Glutamatergic neuron (in vitro differentiated cells): ENCODE measurements around the gene PRPF18. TPM values are rescaled to one million over a fixed set of nuclear protein-coding genes. Genes with fewer than 3 reads are reported as not detected.

ENCODE experiments used
- DNase-seq: peaks from one replicate; pipeline ENCODE4 v3.0.0; 2022
- H3K27ac Mint-ChIP-seq: one replicate; pipeline ENCODE4 v1.8.0; 2020; ENCODE audit warnings: mild to moderate bottlenecking, mixed read lengths, inconsistent platforms; ENCODE audit not compliant: unreplicated experiment
- H3K27me3 Mint-ChIP-seq: one replicate; pipeline ENCODE4 v1.8.0; 2020; ENCODE audit warnings: mild to moderate bottlenecking, moderate library complexity, mixed read lengths, inconsistent platforms; ENCODE audit not compliant: unreplicated experiment
- H3K36me3 Mint-ChIP-seq: one replicate; pipeline ENCODE4 v1.8.0; 2020; ENCODE audit warnings: mild to moderate bottlenecking, mixed read lengths, inconsistent platforms; ENCODE audit not compliant: unreplicated experiment
- H3K4me1 Mint-ChIP-seq: one replicate; pipeline ENCODE4 v1.8.0; 2020; ENCODE audit warnings: mild to moderate bottlenecking, low read depth, mixed read lengths, inconsistent platforms; ENCODE audit not compliant: unreplicated experiment
- H3K4me3 Mint-ChIP-seq: one replicate; pipeline ENCODE4 v1.8.0; 2020; ENCODE audit warnings: mild to moderate bottlenecking, mixed read lengths, inconsistent platforms; ENCODE audit not compliant: unreplicated experiment
- H3K9me3 Mint-ChIP-seq: one replicate; pipeline ENCODE4 v1.8.0; 2020; ENCODE audit warnings: mild to moderate bottlenecking, moderate library complexity, mixed read lengths, inconsistent platforms; ENCODE audit not compliant: unreplicated experiment
- total RNA-seq: library from RNA; stranded (reverse); fragmentation: NEBNext Ultra II Directional; extraction: Animal tissue kit (Norgen Biotek cat#: 25700); gene quantifications from one replicate; pipeline ENCODE4 v1.2.1, GENCODE V29; 2021; ENCODE audit not compliant: unreplicated experiment
- TF ChIP-seq, protein P1 (sequence below): fragments of 200-600 bp; sonication (generic); IDR thresholded peaks from one replicate; pipeline ENCODE4 v1.5.0; 2021; ENCODE audit not compliant: partially characterized antibody, unreplicated experiment

PRPF18 gene
- total RNA-seq, 1 donor from 2014 or later: 24.7 TPM

- DNase-seq: no peak
- H3K4me1 Mint-ChIP-seq: peaks cover 19% of the 10 kb centered on the region
- TF ChIP-seq, protein P1, sequence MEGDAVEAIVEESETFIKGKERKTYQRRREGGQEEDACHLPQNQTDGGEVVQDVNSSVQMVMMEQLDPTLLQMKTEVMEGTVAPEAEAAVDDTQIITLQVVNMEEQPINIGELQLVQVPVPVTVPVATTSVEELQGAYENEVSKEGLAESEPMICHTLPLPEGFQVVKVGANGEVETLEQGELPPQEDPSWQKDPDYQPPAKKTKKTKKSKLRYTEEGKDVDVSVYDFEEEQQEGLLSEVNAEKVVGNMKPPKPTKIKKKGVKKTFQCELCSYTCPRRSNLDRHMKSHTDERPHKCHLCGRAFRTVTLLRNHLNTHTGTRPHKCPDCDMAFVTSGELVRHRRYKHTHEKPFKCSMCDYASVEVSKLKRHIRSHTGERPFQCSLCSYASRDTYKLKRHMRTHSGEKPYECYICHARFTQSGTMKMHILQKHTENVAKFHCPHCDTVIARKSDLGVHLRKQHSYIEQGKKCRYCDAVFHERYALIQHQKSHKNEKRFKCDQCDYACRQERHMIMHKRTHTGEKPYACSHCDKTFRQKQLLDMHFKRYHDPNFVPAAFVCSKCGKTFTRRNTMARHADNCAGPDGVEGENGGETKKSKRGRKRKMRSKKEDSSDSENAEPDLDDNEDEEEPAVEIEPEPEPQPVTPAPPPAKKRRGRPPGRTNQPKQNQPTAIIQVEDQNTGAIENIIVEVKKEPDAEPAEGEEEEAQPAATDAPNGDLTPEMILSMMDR: no peak
- no peak overlapping the region for H3K4me3 Mint-ChIP-seq
- H3K27ac Mint-ChIP-seq: no peak overlapping the region
- peaks cover 2% of the 10 kb centered on the region for H3K27me3 Mint-ChIP-seq
- H3K9me3 Mint-ChIP-seq: peaks cover 4% of the 10 kb centered on the region
- no peaks in the 10 kb centered on the region for H3K36me3 Mint-ChIP-seq
These were observed 72.3 kb downstream of the PRPF18 start for GRCh38 chr10:13658871-13659685.

- DNase-seq: peak; percentile 75
- Mint-ChIP-seq H3K4me3 (no peak overlapping the region), H3K27ac (peak overlapping the region; percentile 81)
These were observed 73.3 kb downstream of the PRPF18 start for GRCh38 chr10:13659887-13660550.

GRCh38 chr10:13660551-13660920, 73.8 kb downstream of the PRPF18 start:
- no peak overlapping the region for H3K4me3 Mint-ChIP-seq
- TF ChIP-seq, protein P1: no peak
- peaks cover 4% of the 10 kb centered on the region for H3K9me3 Mint-ChIP-seq
- peak overlapping the region; percentile 36 for H3K27ac Mint-ChIP-seq
- DNase-seq: no peak
- H3K4me1 Mint-ChIP-seq: peaks cover 19% of the 10 kb centered on the region
- H3K36me3 Mint-ChIP-seq: no peaks in the 10 kb centered on the region
- peaks cover 1% of the 10 kb centered on the region for H3K27me3 Mint-ChIP-seq

More at GRCh38 chr10:13659887-13660550, 73.3 kb downstream of the PRPF18 start:
- Mint-ChIP-seq H3K27me3 (peaks cover 2% of the 10 kb centered on the region), H3K4me1 (peaks cover 19% of the 10 kb centered on the region), H3K9me3 (peaks cover 4% of the 10 kb centered on the region), H3K36me3 (no peaks in the 10 kb centered on the region)
- TF ChIP-seq, protein P1: peak; percentile 97

DNA sequence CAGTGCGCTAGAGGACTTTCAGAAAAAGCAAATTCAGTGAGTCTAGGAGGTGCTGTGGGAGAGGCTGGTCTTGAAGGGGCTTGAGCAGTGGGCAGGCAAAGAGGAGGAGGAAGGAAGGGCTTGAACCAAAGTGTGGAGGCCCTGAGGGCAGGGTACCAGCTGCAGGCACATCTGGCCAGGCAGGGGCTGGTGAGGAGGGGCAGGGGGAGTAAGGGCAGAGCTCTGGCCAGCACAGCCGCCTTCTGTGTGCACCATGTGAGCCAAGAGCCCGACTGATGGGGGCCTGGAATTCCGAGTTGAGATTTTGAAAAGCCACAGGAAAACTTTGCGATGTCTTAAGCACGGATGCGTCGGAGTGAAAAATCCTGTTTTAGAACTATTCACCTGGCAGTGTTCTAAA, 74.5 kb downstream of the PRPF18 start:
- TF ChIP-seq, protein P1: no peak

More for the DNA sequence above, 74.5 kb downstream of the PRPF18 start:
- DNase-seq: no peak
- Mint-ChIP-seq H3K9me3 (peaks cover 4% of the 10 kb centered on the region), H3K36me3 (no peaks in the 10 kb centered on the region), H3K27me3 (no peaks in the 10 kb centered on the region), H3K4me3 (no peak overlapping the region), H3K4me1 (peaks cover 19% of the 10 kb centered on the region), H3K27ac (no peak overlapping the region)
